Measurements from ENCODE around the gene OPHN1. TPM values are rescaled to one million over a fixed set of nuclear protein-coding genes. Genes with fewer than 3 reads are reported as not detected.

Gene OPHN1
- polyA plus RNA-seq, 1 donor = 5.6 TPM

DNA sequence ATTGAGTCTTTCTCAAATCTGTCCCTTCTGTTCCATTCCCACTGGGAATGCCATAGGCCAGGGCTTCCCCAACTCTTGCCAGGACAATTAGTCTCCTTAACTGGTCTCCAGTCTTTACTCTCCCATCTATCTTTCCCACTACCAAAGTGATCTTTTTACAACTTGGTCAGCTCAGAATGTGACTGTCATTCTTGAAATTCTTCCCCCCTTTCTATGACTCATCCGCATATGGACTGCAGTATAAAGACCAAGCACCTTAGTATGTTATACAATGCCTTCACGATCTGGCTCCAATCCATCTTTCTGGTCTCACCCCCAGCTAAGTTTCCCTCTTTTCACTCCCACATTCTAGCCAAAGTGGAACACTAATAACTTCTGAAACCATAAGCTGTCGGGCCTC, 383.8 kb downstream of the OPHN1 start:
- WGBS (ENCODE audit: insufficient coverage, low lambda C conversion rate) = no CpG with 5 or more reads among the region's 3 CpGs
- Histone ChIP-seq H3K4me3 (ENCODE audit: low read length) (no peak overlapping the region), H3K4me1 (ENCODE audit: control insufficient read depth, insufficient read depth, low read length) (no peaks in the 10 kb centered on the region), H3K27ac (ENCODE audit: low read length) (no peak overlapping the region), H3K27me3 (ENCODE audit: control insufficient read depth, insufficient read depth, low read length) (no peaks in the 10 kb centered on the region), H3K9me3 (ENCODE audit: control insufficient read depth, low read depth, low read length) (no peaks in the 10 kb centered on the region), H3K36me3 (ENCODE audit: control insufficient read depth, insufficient read depth, low read length) (no peaks in the 10 kb centered on the region)
- no peak for DNase-seq

DNA sequence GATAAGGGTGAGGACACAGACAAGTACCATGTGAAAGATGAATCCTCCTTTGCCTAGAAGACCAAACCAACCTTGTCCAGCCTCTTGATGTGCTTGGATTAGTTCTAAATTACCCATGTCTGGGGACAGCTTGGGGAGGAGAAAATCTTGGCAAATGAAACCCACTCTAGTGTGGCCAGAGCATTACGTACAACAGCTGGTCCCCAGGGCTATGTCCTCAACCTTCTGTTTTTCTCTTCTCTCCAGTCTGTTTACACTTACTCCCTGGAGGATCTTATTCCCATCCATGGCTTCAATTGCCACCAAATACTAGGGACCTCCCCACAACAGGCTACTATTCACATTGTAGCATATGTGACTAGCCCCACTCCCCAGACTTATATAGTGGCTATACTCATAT, 384.5 kb downstream of the OPHN1 start:
- H3K9me3 ChIP-seq (ENCODE audit: control insufficient read depth, low read depth, low read length) = no peaks in the 10 kb centered on the region
- no peaks in the 10 kb centered on the region for H3K4me1 ChIP-seq (ENCODE audit: control insufficient read depth, insufficient read depth, low read length)
- H3K27me3 ChIP-seq (ENCODE audit: control insufficient read depth, insufficient read depth, low read length) = no peaks in the 10 kb centered on the region
- no peak for DNase-seq
- no peak overlapping the region for H3K4me3 ChIP-seq (ENCODE audit: low read length)
- H3K36me3 ChIP-seq (ENCODE audit: control insufficient read depth, insufficient read depth, low read length) = no peaks in the 10 kb centered on the region
- no CpG with 5 or more reads among the region's 1 CpG for WGBS (ENCODE audit: insufficient coverage, low lambda C conversion rate)
- H3K27ac ChIP-seq (ENCODE audit: low read length) = no peak overlapping the region

DNA sequence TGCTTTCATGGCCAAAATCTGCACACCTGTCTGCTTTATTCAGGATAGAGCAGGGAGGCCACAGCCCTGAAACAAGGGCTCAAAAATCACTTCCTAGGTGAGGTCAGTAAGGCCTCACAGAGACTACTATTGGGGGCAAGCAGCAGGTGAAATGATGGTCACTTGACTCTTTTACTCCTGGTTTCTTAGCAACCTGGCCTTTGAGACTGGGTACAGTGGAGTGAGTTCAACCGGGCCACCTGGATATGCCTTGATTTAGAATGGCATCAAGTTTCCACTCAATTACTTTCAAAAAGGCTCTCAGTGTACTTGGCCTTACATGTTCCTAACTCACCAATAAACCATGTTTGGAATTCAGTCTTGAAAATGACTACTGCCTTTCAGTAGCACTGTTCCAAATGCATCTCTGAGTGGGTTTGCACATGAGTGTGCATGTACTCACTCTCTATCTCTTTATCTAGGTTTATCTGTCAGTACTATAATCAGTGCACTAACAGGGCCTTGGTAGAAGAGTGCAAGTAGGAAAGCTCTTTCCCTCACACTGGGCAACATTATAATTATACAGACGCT, 388.2 kb downstream of the OPHN1 start:
- WGBS (ENCODE audit: insufficient coverage, low lambda C conversion rate) = no CpG with 5 or more reads among the region's 2 CpGs
- Histone ChIP-seq H3K27me3 (ENCODE audit: control insufficient read depth, insufficient read depth, low read length) (no peaks in the 10 kb centered on the region), H3K27ac (ENCODE audit: low read length) (no peak overlapping the region), H3K36me3 (ENCODE audit: control insufficient read depth, insufficient read depth, low read length) (no peaks in the 10 kb centered on the region), H3K9me3 (ENCODE audit: control insufficient read depth, low read depth, low read length) (no peaks in the 10 kb centered on the region), H3K4me1 (ENCODE audit: control insufficient read depth, insufficient read depth, low read length) (no peaks in the 10 kb centered on the region), H3K4me3 (ENCODE audit: low read length) (no peak overlapping the region)
- DNase-seq = no peak

DNA sequence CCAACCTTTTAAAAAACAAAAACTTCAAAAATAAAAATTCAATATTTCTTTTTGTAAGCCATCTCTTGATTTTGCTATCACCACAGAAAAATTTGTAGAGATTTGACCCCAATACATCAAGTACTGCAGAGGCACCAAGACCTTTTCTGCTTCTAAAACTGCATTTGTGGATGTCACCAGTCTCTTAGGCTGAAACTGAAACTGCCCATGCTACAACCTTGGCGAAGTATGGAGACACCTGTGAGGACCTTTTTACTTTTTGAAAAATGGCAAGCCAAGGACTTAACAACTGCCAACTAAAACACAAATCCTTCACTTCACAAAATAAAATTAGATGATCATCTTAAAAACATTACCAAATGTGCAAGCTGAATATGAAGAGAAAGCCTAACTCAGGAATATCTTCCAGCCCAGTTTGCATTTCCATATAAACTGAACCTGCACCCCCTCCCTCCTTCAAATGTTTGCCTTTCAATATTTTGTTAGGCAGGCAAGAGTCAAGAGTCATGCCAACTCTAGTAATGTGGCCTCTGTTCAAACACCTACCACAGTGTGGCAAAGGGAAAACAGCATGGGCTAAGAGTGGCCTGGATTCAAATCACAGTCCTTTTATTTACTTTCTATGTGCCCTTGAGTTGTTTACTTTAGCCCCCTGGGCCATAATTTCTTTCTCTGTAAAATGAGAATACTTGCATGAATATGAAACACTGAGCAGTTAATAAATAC, 389.4 kb downstream of the OPHN1 start:
- no peak overlapping the region for H3K4me3 ChIP-seq (ENCODE audit: low read length)
- H3K4me1 ChIP-seq (ENCODE audit: control insufficient read depth, insufficient read depth, low read length) = no peaks in the 10 kb centered on the region
- no peaks in the 10 kb centered on the region for H3K36me3 ChIP-seq (ENCODE audit: control insufficient read depth, insufficient read depth, low read length)
- no CpG with 5 or more reads among the region's 1 CpG for WGBS (ENCODE audit: insufficient coverage, low lambda C conversion rate)
- no peaks in the 10 kb centered on the region for H3K27me3 ChIP-seq (ENCODE audit: control insufficient read depth, insufficient read depth, low read length)
- no peak overlapping the region for H3K27ac ChIP-seq (ENCODE audit: low read length)
- H3K9me3 ChIP-seq (ENCODE audit: control insufficient read depth, low read depth, low read length) = no peaks in the 10 kb centered on the region
- no peak for DNase-seq

DNA sequence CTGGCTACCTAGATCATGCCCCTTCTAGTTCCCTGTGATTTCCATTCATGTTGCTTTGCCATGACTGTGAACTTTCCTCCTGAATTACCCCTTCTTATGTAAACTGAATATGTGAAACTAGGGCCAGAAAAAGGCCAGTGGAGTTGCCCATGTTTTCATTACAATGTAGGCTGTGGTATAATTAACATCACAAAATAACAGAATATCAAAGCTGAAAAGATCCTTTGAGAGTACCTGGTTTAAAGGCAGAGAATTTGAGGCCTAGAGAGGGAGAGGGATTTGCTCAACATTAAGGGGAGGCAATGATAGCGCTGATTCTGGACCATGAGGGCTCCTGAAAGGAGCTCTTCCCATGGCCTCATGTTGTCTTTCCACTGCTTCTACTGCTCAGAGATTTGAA, 392.2 kb downstream of the OPHN1 start:
- DNase-seq = no peak
- WGBS (ENCODE audit: insufficient coverage, low lambda C conversion rate) = no CpG with 5 or more reads among the region's 1 CpG
- H3K4me1 ChIP-seq (ENCODE audit: control insufficient read depth, insufficient read depth, low read length) = no peaks in the 10 kb centered on the region

DNA sequence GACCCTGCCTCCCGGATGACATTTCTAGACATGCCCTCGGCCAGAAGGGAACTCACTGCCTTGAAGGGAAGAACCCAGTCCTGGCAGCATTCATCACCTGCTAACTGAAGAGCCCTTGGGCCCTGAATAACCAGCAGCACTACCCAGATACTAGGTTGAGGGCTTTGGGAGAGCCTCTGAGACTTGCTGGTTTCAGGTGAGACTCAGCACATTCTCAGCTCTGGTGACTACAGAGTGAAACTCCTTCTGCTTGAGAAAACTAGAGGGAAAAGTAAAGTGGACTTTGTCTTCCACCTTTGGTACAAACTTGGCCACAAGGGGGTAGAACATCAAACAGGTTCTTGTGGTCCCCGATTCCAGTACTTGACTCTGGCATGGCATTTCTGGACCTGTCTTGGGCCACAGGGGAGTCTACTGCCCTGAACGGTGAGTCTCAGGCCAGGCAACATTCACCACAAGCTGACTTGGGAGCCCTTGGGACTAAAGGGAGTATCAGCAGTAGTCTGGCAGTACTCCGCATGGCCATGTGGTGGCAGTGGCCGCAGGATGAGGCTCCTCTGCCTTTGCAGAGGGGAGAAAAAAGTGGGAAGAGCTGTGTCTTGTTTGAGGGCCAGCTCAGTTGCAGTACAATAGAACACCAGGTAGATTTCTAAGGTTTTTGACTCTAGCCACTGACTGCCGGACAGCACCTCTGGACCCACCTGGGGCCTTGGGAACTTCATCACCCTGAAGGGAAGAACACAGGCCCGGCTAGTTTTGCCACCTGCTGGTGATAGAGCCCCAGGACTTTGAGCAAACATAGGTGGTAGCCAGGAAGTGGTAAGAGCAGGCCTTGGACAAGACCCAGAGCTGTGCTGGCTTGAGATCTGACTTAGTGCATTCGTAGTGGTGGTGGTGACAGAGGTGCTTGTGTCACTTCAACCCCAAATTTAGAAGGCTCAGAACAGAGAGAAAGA, 414.8 kb downstream of the OPHN1 start:
- WGBS (ENCODE audit: insufficient coverage, low lambda C conversion rate) = no CpG with 5 or more reads among the region's 9 CpGs
- no peak for DNase-seq

More for the DNA sequence above, 392.2 kb downstream of the OPHN1 start:
- Histone ChIP-seq H3K27ac (ENCODE audit: low read length) (no peak overlapping the region), H3K27me3 (ENCODE audit: control insufficient read depth, insufficient read depth, low read length) (no peaks in the 10 kb centered on the region), H3K9me3 (ENCODE audit: control insufficient read depth, low read depth, low read length) (no peaks in the 10 kb centered on the region), H3K36me3 (ENCODE audit: control insufficient read depth, insufficient read depth, low read length) (no peaks in the 10 kb centered on the region), H3K4me3 (ENCODE audit: low read length) (no peak overlapping the region)

DNA sequence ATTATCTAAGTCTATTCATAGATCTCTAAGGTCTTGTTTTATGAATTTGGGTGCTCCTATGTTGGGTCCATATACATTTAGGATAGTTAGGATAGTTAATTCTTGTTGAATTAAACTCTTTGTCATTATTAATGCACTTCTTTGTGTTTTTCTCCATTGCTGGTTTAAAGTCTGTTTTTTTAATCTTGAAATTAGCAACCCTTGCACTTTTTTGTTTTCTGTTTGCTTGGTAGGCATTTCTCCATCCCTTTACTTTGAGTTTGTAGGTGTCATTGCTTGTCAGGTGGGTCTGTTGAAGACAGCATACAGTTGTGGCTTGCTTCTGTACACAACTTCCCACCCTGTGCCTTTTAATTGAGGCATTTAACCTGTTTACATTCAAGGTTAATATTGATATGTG, 434.8 kb downstream of the OPHN1 start:
- no peak for DNase-seq
- H3K4me3 ChIP-seq (ENCODE audit: low read length) = no peak overlapping the region
- no peaks in the 10 kb centered on the region for H3K27me3 ChIP-seq (ENCODE audit: control insufficient read depth, insufficient read depth, low read length)
- no peak overlapping the region for H3K27ac ChIP-seq (ENCODE audit: low read length)
- no peaks in the 10 kb centered on the region for H3K4me1 ChIP-seq (ENCODE audit: control insufficient read depth, insufficient read depth, low read length)
- H3K36me3 ChIP-seq (ENCODE audit: control insufficient read depth, insufficient read depth, low read length) = no peaks in the 10 kb centered on the region
- no peaks in the 10 kb centered on the region for H3K9me3 ChIP-seq (ENCODE audit: control insufficient read depth, low read depth, low read length)

More for the DNA sequence above, 414.8 kb downstream of the OPHN1 start:
- no peaks in the 10 kb centered on the region for H3K4me1 ChIP-seq (ENCODE audit: control insufficient read depth, insufficient read depth, low read length)
- H3K9me3 ChIP-seq (ENCODE audit: control insufficient read depth, low read depth, low read length) = no peaks in the 10 kb centered on the region
- no peak overlapping the region for H3K4me3 ChIP-seq (ENCODE audit: low read length)
- no peaks in the 10 kb centered on the region for H3K27me3 ChIP-seq (ENCODE audit: control insufficient read depth, insufficient read depth, low read length)
- H3K36me3 ChIP-seq (ENCODE audit: control insufficient read depth, insufficient read depth, low read length) = no peaks in the 10 kb centered on the region
- no peak overlapping the region for H3K27ac ChIP-seq (ENCODE audit: low read length)

Other genes with a start within 250 kb of the OPHN1 start
- gene YIPF6, start 65.6 kb upstream of the OPHN1 start, polyA plus RNA-seq = 29.2 TPM
- 2.6 TPM for gene STARD8, start 214.2 kb upstream of the OPHN1 start, polyA plus RNA-seq

All from large intestine (tissue), 3 donors.